Smooth muscle cell (in vitro differentiated cells): ENCODE data around the gene TMX2. TPM values are rescaled to one million over a fixed set of nuclear protein-coding genes. Genes with fewer than 3 reads are reported as not detected.

Experiments used
- DNase-seq: peaks from one replicate; lab custom pipeline; 2025; ENCODE audit not compliant: unreplicated experiment; lab: John Stamatoyannopoulos, UW
- H2AFZ ChIP-seq: fragments of 200-600 bp; sonication (generic); 2 replicates; pipeline ENCODE4 v1.6.0; 2016; ENCODE audit warnings: antibody characterized with exemption, low read depth, mild to moderate bottlenecking
- H3F3A ChIP-seq: fragments of 200-600 bp; sonication (generic); 2 replicates; pipeline ENCODE4 v1.6.0; 2017; ENCODE audit warnings: antibody characterized with exemption, low read depth
- H3K27ac ChIP-seq: fragments of 200-600 bp; sonication (generic); 2 replicates; pipeline ENCODE4 v1.5.1; 2016; ENCODE audit warnings: low read depth, mild to moderate bottlenecking
- H3K27me3 ChIP-seq: fragments of 200-600 bp; sonication (generic); 2 replicates; pipeline ENCODE4 v1.6.1; 2016; ENCODE audit warnings: low read depth, mild to moderate bottlenecking
- H3K36me3 ChIP-seq: fragments of 200-600 bp; sonication (generic); 2 replicates; pipeline ENCODE4 v1.5.1; 2016; ENCODE audit warnings: low read depth
- H3K4me1 ChIP-seq: fragments of 200-600 bp; sonication (generic); 2 replicates; pipeline ENCODE4 v1.5.1; 2016; ENCODE audit warnings: low read depth
- H3K4me2 ChIP-seq: fragments of 200-600 bp; sonication (generic); 2 replicates; pipeline ENCODE4 v1.6.0; 2016; ENCODE audit warnings: mild to moderate bottlenecking
- H3K4me3 ChIP-seq: fragments of 200-600 bp; sonication (generic); 2 replicates; pipeline ENCODE4 v1.5.1; 2016; ENCODE audit warnings: mild to moderate bottlenecking
- H3K79me2 ChIP-seq: fragments of 200-600 bp; sonication (generic); 2 replicates; pipeline ENCODE4 v1.6.0; 2016; ENCODE audit warnings: low read depth, mild to moderate bottlenecking
- H3K9ac ChIP-seq: fragments of 200-600 bp; sonication (generic); 2 replicates; pipeline ENCODE4 v1.6.0; 2016; ENCODE audit warnings: low read depth
- H3K9me3 ChIP-seq: fragments of 200-600 bp; sonication (generic); replicated peaks from 2 replicates; pipeline ENCODE4 v1.5.1; 2016; ENCODE audit warnings: low read depth
- H4K20me1 ChIP-seq: fragments of 200-600 bp; sonication (generic); 2 replicates; pipeline ENCODE4 v1.6.0; 2016; ENCODE audit warnings: low read depth
- WGBS: methylation state at CpG from one replicate; pipeline ENCODE4 v1.1.7; 2016; ENCODE audit warnings: low lambda C conversion rate; 5-methylcytosine and 5-hydroxymethylcytosine counted together
- polyA plus RNA-seq: library from polyadenylated mRNA; unstranded; fragments of >200 nt; fragmentation: Nextera tagmentation; extraction: Ambion mirVana; gene quantifications from 2 replicates; pipeline ENCODE4 v1.2.1, GENCODE V29; 2016
- small RNA-seq: library from RNA; depleted of rRNA; stranded (forward); fragments of <200 nt; gene quantifications from one replicate; pipeline ENCODE3, GENCODE V24; 2014
- total RNA-seq: library from RNA; depleted of rRNA; stranded (reverse); fragments of >200 nt; gene quantifications from 2 replicates; pipeline ENCODE4 v1.2.3, GENCODE V29; 2014
- TF ChIP-seq, protein P1 (sequence below): fragments of 200-600 bp; sonication (generic); IDR thresholded peaks from 2 replicates; pipeline ENCODE4 v1.5.1; 2017; ENCODE audit warnings: borderline replicate concordance, mild to moderate bottlenecking, antibody characterized with exemption; ENCODE audit not compliant: insufficient read depth, poor library complexity, severe bottlenecking

TMX2 gene
- total and polyA plus RNA-seq, 2 experiments from 2014 or later = 82.6 to 86.6 TPM

DNA sequence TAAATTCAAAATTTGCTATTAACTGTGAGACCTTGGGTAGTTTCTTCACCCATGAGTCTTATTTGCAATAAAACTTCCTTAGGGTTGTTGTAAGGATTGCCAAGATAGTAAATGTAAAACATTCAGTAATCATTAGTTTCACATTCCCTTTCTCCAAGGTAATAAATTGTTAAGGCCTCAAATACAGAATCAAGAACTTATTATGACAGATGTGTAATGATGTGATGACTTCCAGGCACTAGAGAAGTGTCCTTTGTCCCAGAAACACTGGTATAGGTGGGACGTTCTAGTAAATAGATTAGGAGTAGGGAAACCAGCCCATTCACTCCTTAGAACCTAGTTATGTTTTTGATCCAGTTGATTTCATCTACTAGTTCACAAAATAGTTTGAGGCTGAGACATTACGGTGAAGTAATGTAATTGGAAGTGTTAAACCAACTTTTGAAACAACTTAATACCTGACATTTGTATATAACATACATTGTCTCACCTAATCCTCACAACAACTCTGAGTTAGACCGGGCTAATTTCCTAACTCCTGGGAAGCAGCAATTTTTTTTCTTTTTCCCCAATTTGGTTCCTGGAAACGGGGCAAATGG lies 74.7 kb downstream of the TMX2 start:
- Histone ChIP-seq H3F3A (peaks cover 7% of the 10 kb centered on the region), H3K79me2 (peaks cover 100% of the 10 kb centered on the region), H3K4me3 (no peak overlapping the region), H2AFZ (no peak overlapping the region), H3K27me3 (no peaks in the 10 kb centered on the region), H3K27ac (peak overlapping the region; percentile 79), H3K9me3 (no peaks in the 10 kb centered on the region), H3K4me1 (peaks cover 42% of the 10 kb centered on the region), H3K4me2 (peak overlapping the region; percentile 66), H3K36me3 (no peaks in the 10 kb centered on the region), H3K9ac (no peak overlapping the region), H4K20me1 (peaks cover 100% of the 10 kb centered on the region)
- no peak for DNase-seq
- TF ChIP-seq, protein P1, sequence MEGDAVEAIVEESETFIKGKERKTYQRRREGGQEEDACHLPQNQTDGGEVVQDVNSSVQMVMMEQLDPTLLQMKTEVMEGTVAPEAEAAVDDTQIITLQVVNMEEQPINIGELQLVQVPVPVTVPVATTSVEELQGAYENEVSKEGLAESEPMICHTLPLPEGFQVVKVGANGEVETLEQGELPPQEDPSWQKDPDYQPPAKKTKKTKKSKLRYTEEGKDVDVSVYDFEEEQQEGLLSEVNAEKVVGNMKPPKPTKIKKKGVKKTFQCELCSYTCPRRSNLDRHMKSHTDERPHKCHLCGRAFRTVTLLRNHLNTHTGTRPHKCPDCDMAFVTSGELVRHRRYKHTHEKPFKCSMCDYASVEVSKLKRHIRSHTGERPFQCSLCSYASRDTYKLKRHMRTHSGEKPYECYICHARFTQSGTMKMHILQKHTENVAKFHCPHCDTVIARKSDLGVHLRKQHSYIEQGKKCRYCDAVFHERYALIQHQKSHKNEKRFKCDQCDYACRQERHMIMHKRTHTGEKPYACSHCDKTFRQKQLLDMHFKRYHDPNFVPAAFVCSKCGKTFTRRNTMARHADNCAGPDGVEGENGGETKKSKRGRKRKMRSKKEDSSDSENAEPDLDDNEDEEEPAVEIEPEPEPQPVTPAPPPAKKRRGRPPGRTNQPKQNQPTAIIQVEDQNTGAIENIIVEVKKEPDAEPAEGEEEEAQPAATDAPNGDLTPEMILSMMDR = no peak
- WGBS = 86% methylated on average over 4 of the region's 4 CpGs

DNA sequence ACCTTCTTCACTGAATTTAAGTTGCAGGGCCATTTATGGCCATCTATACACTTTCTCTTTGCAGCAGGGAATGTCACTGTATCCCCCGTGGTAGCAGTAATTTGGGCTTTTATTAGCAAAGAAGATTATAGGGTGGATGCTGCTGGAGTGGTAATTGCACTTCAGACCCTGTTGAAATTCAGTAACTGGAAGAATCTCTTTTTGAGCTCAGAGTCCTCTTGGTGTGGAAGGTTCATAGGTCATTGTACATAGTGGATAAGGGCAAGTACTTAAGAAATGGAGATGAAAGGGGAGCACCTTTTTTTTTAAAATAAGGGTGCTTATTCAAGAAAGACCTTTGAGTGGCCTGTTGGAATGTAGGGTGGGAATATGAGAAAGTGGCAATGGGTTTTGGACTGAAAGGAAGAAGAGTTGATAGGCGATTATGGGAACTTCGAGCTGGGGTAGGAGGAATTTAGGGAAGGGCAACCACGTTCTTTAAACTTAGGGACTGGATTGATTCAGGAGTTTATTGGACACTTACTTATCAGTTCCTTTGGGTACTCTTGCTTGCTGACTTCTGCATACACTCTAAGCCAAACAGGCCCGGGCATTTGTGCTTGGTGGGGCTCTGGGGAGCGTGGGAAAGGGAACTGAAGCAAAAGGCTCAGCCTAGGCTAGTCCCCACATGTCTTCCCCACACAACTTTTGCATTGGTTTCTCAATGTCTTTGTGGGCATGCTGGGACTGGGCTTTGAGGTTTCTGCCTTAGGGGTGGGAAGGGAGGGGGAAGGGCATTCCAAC lies 75.7 kb downstream of the TMX2 start:
- peak overlapping the region; percentile 79 for H3K27ac ChIP-seq
- WGBS = 41% methylated on average over 6 of the region's 6 CpGs
- H3K4me1 ChIP-seq = peaks cover 39% of the 10 kb centered on the region
- no peak overlapping the region for H3K4me3 ChIP-seq
- peak overlapping the region; percentile 66 for H3K4me2 ChIP-seq
- no peaks in the 10 kb centered on the region for H3K36me3 ChIP-seq
- no peaks in the 10 kb centered on the region for H3K9me3 ChIP-seq
- no peaks in the 10 kb centered on the region for H3K27me3 ChIP-seq
- H3K9ac ChIP-seq = peak overlapping the region; percentile 40
- TF ChIP-seq, protein P1 = no peak
- H4K20me1 ChIP-seq = peaks cover 100% of the 10 kb centered on the region
- DNase-seq = no peak
- H3K79me2 ChIP-seq = peaks cover 100% of the 10 kb centered on the region
- peaks cover 15% of the 10 kb centered on the region for H3F3A ChIP-seq
- H2AFZ ChIP-seq = no peak overlapping the region

DNA sequence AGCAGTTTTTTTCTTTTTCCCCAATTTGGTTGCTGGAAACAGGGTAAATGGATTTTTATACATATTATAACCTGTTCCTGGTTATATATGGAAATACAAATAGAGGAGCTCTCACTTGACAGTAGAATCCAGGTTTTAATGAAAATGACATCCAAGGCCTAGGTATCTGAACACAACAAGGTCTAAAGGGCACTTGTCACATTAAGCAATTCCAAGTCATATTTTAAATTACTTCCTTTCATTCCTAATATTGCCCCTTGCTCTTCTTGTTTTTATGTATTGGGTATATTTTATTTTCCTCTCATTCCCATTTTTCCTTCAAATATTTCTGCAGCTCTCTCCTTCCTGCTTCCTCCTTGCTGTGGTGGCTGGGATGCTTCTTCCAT lies 76.3 kb downstream of the TMX2 start:
- Histone ChIP-seq H3K27ac (peak overlapping the region; percentile 79), H2AFZ (no peak overlapping the region), H3F3A (peaks cover 18% of the 10 kb centered on the region), H3K79me2 (peaks cover 100% of the 10 kb centered on the region), H3K36me3 (no peaks in the 10 kb centered on the region), H3K9me3 (no peaks in the 10 kb centered on the region), H4K20me1 (peaks cover 100% of the 10 kb centered on the region), H3K4me2 (peak overlapping the region; percentile 66), H3K4me3 (no peak overlapping the region), H3K4me1 (peaks cover 39% of the 10 kb centered on the region), H3K27me3 (no peaks in the 10 kb centered on the region), H3K9ac (no peak overlapping the region)
- TF ChIP-seq, protein P1 = no peak
- DNase-seq = no peak

Small RNAs within 50 kb of the gene (small RNA-seq; reads per million reads assigned to genes)
- not detected for gene TMX2-CTNND1

Other genes with a start within 250 kb of the TMX2 start
- gene SLC43A1, start 196.9 kb upstream of the TMX2 start, total RNA-seq = 1.3 and 9.4 TPM in 2 replicates
- 7.3 and 7.4 TPM in 2 replicates for gene SLC43A1, start 196.9 kb upstream of the TMX2 start, polyA plus RNA-seq
- 31.1 and 34.2 TPM in 2 replicates for gene TIMM10, start 181.8 kb upstream of the TMX2 start, total RNA-seq
- 108 and 110 TPM in 2 replicates for gene TIMM10, start 181.8 kb upstream of the TMX2 start, polyA plus RNA-seq
- not detected in 2 replicates for gene SMTNL1, start 175.0 kb upstream of the TMX2 start, total RNA-seq
- not detected in 2 replicates for gene SMTNL1, start 175.0 kb upstream of the TMX2 start, polyA plus RNA-seq
- 14.4 and 15.1 TPM in 2 replicates for gene UBE2L6, start 144.9 kb upstream of the TMX2 start, total RNA-seq
- 28.2 and 28.8 TPM in 2 replicates for gene UBE2L6, start 144.9 kb upstream of the TMX2 start, polyA plus RNA-seq
- gene SERPING1, start 114.9 kb upstream of the TMX2 start, total RNA-seq = 31.0 and 47.8 TPM in 2 replicates
- 80.3 and 95.8 TPM in 2 replicates for gene SERPING1, start 114.9 kb upstream of the TMX2 start, polyA plus RNA-seq
- 0.18 and 2.5 TPM in 2 replicates for gene YPEL4, start 62.7 kb upstream of the TMX2 start, total RNA-seq
- 2.0 and 2.9 TPM in 2 replicates for gene YPEL4, start 62.7 kb upstream of the TMX2 start, polyA plus RNA-seq
- 18.3 and 23.0 TPM in 2 replicates for gene CLP1, start 54.8 kb upstream of the TMX2 start, total RNA-seq
- gene CLP1, start 54.8 kb upstream of the TMX2 start, polyA plus RNA-seq = 18.0 and 19.7 TPM in 2 replicates
- gene ZDHHC5, start 44.5 kb upstream of the TMX2 start, total RNA-seq = 37.2 and 38.0 TPM in 2 replicates
- 33.2 and 34.5 TPM in 2 replicates for gene ZDHHC5, start 44.5 kb upstream of the TMX2 start, polyA plus RNA-seq
- gene MED19, start 378 bp upstream of the TMX2 start, total RNA-seq = 25.3 and 36.9 TPM in 2 replicates
- gene MED19, start 378 bp upstream of the TMX2 start, polyA plus RNA-seq = 37.9 and 43.8 TPM in 2 replicates
- 120 and 131 TPM in 2 replicates for gene SELENOH, start 28.9 kb downstream of the TMX2 start, total RNA-seq
- gene SELENOH, start 28.9 kb downstream of the TMX2 start, polyA plus RNA-seq = 141 and 143 TPM in 2 replicates
- not detected in 2 replicates for gene BTBD18, start 39.2 kb downstream of the TMX2 start, total RNA-seq
- gene BTBD18, start 39.2 kb downstream of the TMX2 start, polyA plus RNA-seq = 0.22 and 0.50 TPM in 2 replicates
- gene CTNND1, start 49.2 kb downstream of the TMX2 start, total RNA-seq = 135 and 156 TPM in 2 replicates
- 66.0 and 74.8 TPM in 2 replicates for gene CTNND1, start 49.2 kb downstream of the TMX2 start, polyA plus RNA-seq